Thyroid gland (tissue), 4 donors: ENCODE measurements around the gene MGMT.

ENCODE experiments used
- POLR2A ChIP-seq, 2 donors: fragments of 450-650 bp; IDR thresholded peaks; one replicate each; pipeline ENCODE4 v1.6.1; 2017; ENCODE audit warnings: antibody characterized with exemption in 2 of 2, mild to moderate bottlenecking in 2 of 2, moderate library complexity in 1 of 2
- TF ChIP-seq, protein P1 (sequence below), 6 experiments: fragments of 200-600 bp in 3 of 6; fragments of 450-650 bp in 3 of 6; sonication (generic) in 3 of 6; IDR thresholded peaks; one replicate each; pipeline ENCODE4 v1.5.1; 2016 to 2019; ENCODE audit warnings: antibody characterized with exemption in 6 of 6, mild to moderate bottlenecking in 2 of 6, inconsistent platforms in 1 of 6, moderate library complexity in 1 of 6

DNA sequence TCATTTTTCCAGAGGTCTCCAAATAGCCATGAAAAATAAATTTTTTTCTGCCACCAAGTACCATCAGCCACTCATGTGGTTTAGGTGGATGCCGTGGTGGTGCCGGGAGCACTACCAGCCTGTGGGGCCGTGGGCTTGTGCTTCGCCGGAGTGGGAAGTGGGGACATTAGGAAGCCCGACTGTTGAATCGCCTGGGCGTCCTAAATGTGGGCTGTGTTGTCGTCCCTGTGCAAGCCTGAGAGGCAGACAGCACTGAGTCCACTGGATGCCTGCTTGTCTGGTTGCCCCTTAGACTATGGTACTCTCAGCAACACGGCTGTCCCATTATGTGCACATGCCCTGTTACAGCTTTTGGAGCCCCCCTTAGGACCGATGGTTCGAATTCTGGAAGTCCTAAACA lies 59.9 kb downstream of the MGMT start:
- no peak for TF ChIP-seq POLR2A (IDR thresholded peaks at IDR 0.05)
- TF ChIP-seq, protein P1, sequence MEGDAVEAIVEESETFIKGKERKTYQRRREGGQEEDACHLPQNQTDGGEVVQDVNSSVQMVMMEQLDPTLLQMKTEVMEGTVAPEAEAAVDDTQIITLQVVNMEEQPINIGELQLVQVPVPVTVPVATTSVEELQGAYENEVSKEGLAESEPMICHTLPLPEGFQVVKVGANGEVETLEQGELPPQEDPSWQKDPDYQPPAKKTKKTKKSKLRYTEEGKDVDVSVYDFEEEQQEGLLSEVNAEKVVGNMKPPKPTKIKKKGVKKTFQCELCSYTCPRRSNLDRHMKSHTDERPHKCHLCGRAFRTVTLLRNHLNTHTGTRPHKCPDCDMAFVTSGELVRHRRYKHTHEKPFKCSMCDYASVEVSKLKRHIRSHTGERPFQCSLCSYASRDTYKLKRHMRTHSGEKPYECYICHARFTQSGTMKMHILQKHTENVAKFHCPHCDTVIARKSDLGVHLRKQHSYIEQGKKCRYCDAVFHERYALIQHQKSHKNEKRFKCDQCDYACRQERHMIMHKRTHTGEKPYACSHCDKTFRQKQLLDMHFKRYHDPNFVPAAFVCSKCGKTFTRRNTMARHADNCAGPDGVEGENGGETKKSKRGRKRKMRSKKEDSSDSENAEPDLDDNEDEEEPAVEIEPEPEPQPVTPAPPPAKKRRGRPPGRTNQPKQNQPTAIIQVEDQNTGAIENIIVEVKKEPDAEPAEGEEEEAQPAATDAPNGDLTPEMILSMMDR (IDR thresholded peaks at IDR 0.05): no peak
